ENCODE results near the gene ADPRHL1. TPM values are rescaled to one million over a fixed set of nuclear protein-coding genes. Genes with fewer than 3 reads are reported as not detected.
"Not testable (repeated sequence)": the region's sequence is repeated elsewhere in the genome, so short reads cannot be mapped to it uniquely, and the experiment has no call there.

Gene ADPRHL1
- total and polyA plus RNA-seq, 7 donors, result 186 to 776 (median 294) TPM

DNA sequence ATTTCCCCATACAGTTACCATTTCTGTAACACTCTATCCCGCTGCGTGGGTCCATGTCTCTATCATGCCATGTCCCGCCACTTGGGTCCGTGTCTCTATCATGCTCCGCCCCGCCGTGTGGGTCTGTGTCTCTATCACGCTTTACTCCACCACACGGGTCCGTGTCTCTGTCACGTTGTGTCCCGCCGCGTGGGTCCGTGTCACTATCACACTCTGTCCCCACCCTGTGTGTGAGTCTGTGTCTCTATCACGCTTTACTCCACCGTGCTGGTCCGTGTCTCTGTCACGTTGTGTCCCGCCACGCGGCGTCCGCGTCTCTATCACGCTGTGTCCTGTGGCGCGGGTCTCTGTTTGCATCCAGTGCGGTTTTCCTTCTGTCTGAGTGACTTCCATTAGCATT lies 11.6 kb downstream of the ADPRHL1 start:
- H3K27me3 ChIP-seq (ENCODE audit: insufficient read depth in 3 of 3, low read length in 2 of 3), result no peaks in the 10 kb centered on the region
- no peak overlapping the region for H3K4me3 ChIP-seq
- peaks cover 0 to 69% of the 10 kb centered on the region in 2 donors for H3K36me3 ChIP-seq (ENCODE audit: insufficient read depth in 1 of 2, low read depth in 1 of 2)
- DNase-seq (peak in 1 of 2 donors; percentile 31), ATAC-seq (no peak)
- intact Hi-C loops (cut with DNase I), result no loop called here
- TF ChIP-seq, protein P1, sequence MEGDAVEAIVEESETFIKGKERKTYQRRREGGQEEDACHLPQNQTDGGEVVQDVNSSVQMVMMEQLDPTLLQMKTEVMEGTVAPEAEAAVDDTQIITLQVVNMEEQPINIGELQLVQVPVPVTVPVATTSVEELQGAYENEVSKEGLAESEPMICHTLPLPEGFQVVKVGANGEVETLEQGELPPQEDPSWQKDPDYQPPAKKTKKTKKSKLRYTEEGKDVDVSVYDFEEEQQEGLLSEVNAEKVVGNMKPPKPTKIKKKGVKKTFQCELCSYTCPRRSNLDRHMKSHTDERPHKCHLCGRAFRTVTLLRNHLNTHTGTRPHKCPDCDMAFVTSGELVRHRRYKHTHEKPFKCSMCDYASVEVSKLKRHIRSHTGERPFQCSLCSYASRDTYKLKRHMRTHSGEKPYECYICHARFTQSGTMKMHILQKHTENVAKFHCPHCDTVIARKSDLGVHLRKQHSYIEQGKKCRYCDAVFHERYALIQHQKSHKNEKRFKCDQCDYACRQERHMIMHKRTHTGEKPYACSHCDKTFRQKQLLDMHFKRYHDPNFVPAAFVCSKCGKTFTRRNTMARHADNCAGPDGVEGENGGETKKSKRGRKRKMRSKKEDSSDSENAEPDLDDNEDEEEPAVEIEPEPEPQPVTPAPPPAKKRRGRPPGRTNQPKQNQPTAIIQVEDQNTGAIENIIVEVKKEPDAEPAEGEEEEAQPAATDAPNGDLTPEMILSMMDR (IDR thresholded peaks at IDR 0.05), result no peak
- no peak overlapping the region for H3K27ac ChIP-seq
- no peaks in the 10 kb centered on the region for H3K4me1 ChIP-seq
- 96 to 98% (median 98%) methylated on average over 29 of the region's 29 CpGs for whole genome bisulfite sequencing, 3 donors
- H3K9me3 ChIP-seq, result no peaks in the 10 kb centered on the region

GRCh38 chr13:113437408-113438010 lies 15.8 kb downstream of the ADPRHL1 start:
- no peak overlapping the region for H3K27ac ChIP-seq
- WGBS, 3 donors, result 65 to 82% (median 73%) methylated on average over 17 of the region's 17 CpGs
- TF ChIP-seq, protein P1 (IDR thresholded peaks at IDR 0.05), result no peak
- peaks cover 0 to 48% of the 10 kb centered on the region in 2 donors for H3K36me3 ChIP-seq (ENCODE audit: insufficient read depth in 1 of 2, low read depth in 1 of 2)
- no peaks in the 10 kb centered on the region for H3K27me3 ChIP-seq (ENCODE audit: insufficient read depth in 3 of 3, low read length in 2 of 3)
- H3K9me3 ChIP-seq, result no peaks in the 10 kb centered on the region
- DNase-seq (peak in 1 of 2 donors; percentile 11), ATAC-seq (peak in 3 of 4 donors; percentile 47 to 59 (median 50))
- no peak overlapping the region for H3K4me3 ChIP-seq
- H3K4me1 ChIP-seq, result no peaks in the 10 kb centered on the region
- intact Hi-C loops (cut with DNase I), result no loop called here

DNA sequence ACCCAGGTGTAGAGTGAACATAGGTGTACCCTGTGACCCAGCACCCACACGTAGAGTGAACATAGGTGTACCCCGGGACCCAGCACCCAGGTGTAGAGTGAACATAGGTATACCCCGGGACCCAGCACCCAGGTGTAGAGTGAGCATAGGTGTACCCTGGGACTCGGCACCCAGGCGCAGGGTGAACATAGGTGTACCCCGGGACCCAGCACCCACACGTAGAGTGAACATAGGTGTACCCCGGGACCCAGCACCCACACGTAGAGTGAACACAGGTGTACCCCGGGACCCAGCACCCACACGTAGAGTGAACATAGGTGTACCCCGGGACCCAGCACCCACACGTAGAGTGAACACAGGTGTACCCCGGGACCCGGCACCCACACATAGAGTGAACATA lies 16.4 kb downstream of the ADPRHL1 start:
- H3K4me1 ChIP-seq; intact Hi-C loops (cut with DNase I); ATAC-seq; H3K27me3 ChIP-seq (ENCODE audit: insufficient read depth in 3 of 3, low read length in 2 of 3); DNase-seq; H3K4me3 ChIP-seq; H3K9me3 ChIP-seq; H3K27ac ChIP-seq: not testable (repeated sequence)
- 92% methylated on average over 12 to 15 of the region's 15 CpGs for WGBS, 3 donors
- peaks cover 0 to 47% of the 10 kb centered on the region in 2 donors for H3K36me3 ChIP-seq (ENCODE audit: insufficient read depth in 1 of 2, low read depth in 1 of 2)

GRCh38 chr13:113435907-113436306 lies 17.4 kb downstream of the ADPRHL1 start:
- ATAC-seq; H3K27me3 ChIP-seq (ENCODE audit: insufficient read depth in 3 of 3, low read length in 2 of 3); H3K4me1 ChIP-seq; H3K9me3 ChIP-seq; H3K4me3 ChIP-seq; intact Hi-C loops (cut with DNase I); DNase-seq; H3K27ac ChIP-seq: not testable (repeated sequence)
- H3K36me3 ChIP-seq (ENCODE audit: insufficient read depth in 1 of 2, low read depth in 1 of 2), result peaks cover 0 to 47% of the 10 kb centered on the region in 2 donors
- WGBS, 3 donors, result 94 to 95% (median 95%) methylated on average over 15 of the region's 15 CpGs

DNA sequence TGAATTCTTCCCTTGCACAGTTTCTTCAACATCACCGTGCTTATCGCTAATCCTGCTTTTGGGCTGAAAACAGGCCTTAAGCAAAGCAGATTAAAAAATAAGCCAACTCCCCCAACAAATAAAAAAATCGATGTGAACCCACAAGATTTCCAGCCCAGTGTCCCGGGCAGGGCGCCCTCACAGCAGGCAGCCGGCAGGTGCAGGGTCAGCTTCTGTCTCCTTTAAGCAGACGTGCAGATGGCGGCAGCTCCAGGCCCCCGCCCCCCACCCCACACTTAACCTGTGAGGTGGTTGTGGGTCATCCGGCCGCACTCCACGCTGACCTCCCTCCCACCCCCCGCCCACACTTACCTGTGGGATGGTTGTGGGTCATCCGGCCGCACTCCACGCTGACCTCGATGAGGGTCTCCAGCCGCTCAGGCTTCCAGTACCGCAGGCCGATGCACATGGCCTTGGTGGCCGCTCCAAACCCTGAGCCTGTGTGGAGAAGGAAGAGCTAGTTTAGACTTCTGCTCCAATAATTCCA lies 19.8 kb downstream of the ADPRHL1 start:
- Histone ChIP-seq H3K4me1 (no peaks in the 10 kb centered on the region), H3K4me3 (no peak overlapping the region), H3K27me3 (ENCODE audit: insufficient read depth in 3 of 3, low read length in 2 of 3) (no peaks in the 10 kb centered on the region), H3K9me3 (no peaks in the 10 kb centered on the region), H3K36me3 (ENCODE audit: insufficient read depth in 1 of 2, low read depth in 1 of 2) (peaks cover 0 to 50% of the 10 kb centered on the region in 2 donors), H3K27ac (no peak overlapping the region)
- whole genome bisulfite sequencing, 3 donors, result 87 to 91% (median 90%) methylated on average over 20 to 21 of the region's 21 CpGs
- TF ChIP-seq, protein P1 (IDR thresholded peaks at IDR 0.05), result no peak
- ATAC-seq, result no peak
- no peak for DNase-seq
- intact Hi-C loops (cut with DNase I), result no loop called here

Measured in psoas muscle (tissue), 8 donors.